K562 (cell line): ENCODE results near the gene HMGB3. TPM values are rescaled to one million over a fixed set of nuclear protein-coding genes. Genes with fewer than 3 reads are reported as not detected.

Experiments
- ATAC-seq: fragments of 200-7000 bp; cut with Tn5 transposase; 3 replicates; pipeline ENCODE4 v1.9.1; 2020; ENCODE audit warnings: moderate library complexity
- BruUV-seq: library from RNA; stranded (reverse); fragments of 400-500 nt; replicated peaks from 2 replicates; lab custom pipeline; 2021; lab: Mats Ljungman, UMichigan
- CTCF ChIA-PET: fragments of 300-600 bp; formaldehyde crosslinking; extraction: SDS; loops from one replicate; lab custom pipeline; 2021; ENCODE audit warnings: low intra/inter-chr PET ratio; lab: Yijun Ruan, JAX
- POLR2A ChIA-PET: fragments of 300-600, 350-650 bp; sonication (Branson Sonifier 250); formaldehyde crosslinking; extraction: SDS; loops from one replicate; lab custom pipeline; 2021; ENCODE audit warnings: antibody characterized with exemption, inconsistent platforms; lab: Yijun Ruan, JAX
- DNase-seq, 4 experiments: peaks; one replicate each; pipeline versions ENCODE4 v3.0.0 to v3.0.0-alpha.2; 2011 to 2018; ENCODE audit warnings: low spot score in 3 of 4, mixed read lengths in 3 of 4; ENCODE audit errors: extremely low read depth in 1 of 4
- FAIRE-seq: peaks from 2 replicates; lab custom pipeline; 2011; peaks lifted over from hg19 to GRCh38; lab: Jason Lieb, UNC
- H2AFZ ChIP-seq: 2 replicates; pipeline ENCODE4 v1.6.0; 2011; ENCODE audit warnings: low read depth, low read length, control low read depth, inconsistent platforms
- H3K27ac ChIP-seq: fragments of 200-600 bp; 3 replicates; pipeline ENCODE4 v1.8.0; 2011; ENCODE audit warnings: low read depth, mild to moderate bottlenecking, control low read depth, inconsistent platforms, low read length, moderate library complexity, mixed read lengths; ENCODE audit errors: extremely low read depth
- H3K27me3 ChIP-seq, 2 experiments: fragments of 300-600 bp in 1 of 2; 2 replicates in 1 of 2; 3 replicates in 1 of 2; pipeline versions ENCODE4 v1.6.0 to v1.8.0; 2011; ENCODE audit warnings: inconsistent platforms in 2 of 2, low read length in 2 of 2, mild to moderate bottlenecking in 1 of 2, mixed read lengths in 1 of 2, moderate library complexity in 1 of 2; ENCODE audit not compliant: control insufficient read depth in 2 of 2, insufficient read depth in 2 of 2
- H3K36me3 ChIP-seq: fragments of 300-600 bp; 3 replicates; pipeline ENCODE4 v1.8.0; 2011; ENCODE audit warnings: mild to moderate bottlenecking, low read length, inconsistent platforms; ENCODE audit not compliant: control insufficient read depth, insufficient read depth
- H3K4me1 ChIP-seq, 2 experiments: fragments of 200-600 bp in 1 of 2; replicated peaks in 1 of 2; 2 replicates in 1 of 2; 3 replicates in 1 of 2; pipeline versions ENCODE4 v1.5.1 to v1.8.0; 2011; ENCODE audit warnings: inconsistent platforms in 2 of 2, low read length in 2 of 2, mild to moderate bottlenecking in 1 of 2, mixed read lengths in 1 of 2, moderate library complexity in 1 of 2; ENCODE audit not compliant: control insufficient read depth in 2 of 2, insufficient read depth in 2 of 2
- H3K4me2 ChIP-seq: 2 replicates; pipeline ENCODE4 v1.6.1; 2011; ENCODE audit warnings: low read length, control low read depth, inconsistent platforms, mixed read lengths; ENCODE audit not compliant: insufficient read depth
- H3K4me3 ChIP-seq: fragments of 200-600 bp; sonication (generic), shearing (Covaris generic); 2 replicates; pipeline ENCODE4 v1.5.1; 2016; ENCODE audit warnings: control low read depth, inconsistent platforms
- H3K79me2 ChIP-seq: fragments of 200-600 bp; 3 replicates; pipeline ENCODE4 v1.8.0; 2011; ENCODE audit warnings: low read length, inconsistent platforms; ENCODE audit not compliant: control insufficient read depth, insufficient read depth
- H3K9ac ChIP-seq, 2 experiments: 2 replicates each; pipeline versions ENCODE4 v1.6.0 to v1.6.1; 2011; ENCODE audit warnings: low read depth in 2 of 2, low read length in 2 of 2, control low read depth in 1 of 2, inconsistent platforms in 1 of 2, mild to moderate bottlenecking in 1 of 2, mixed read lengths in 1 of 2; ENCODE audit not compliant: insufficient read depth in 1 of 2
- H3K9me1 ChIP-seq: one replicate; pipeline ENCODE4 v1.6.0; 2011; ENCODE audit warnings: inconsistent platforms, mild to moderate bottlenecking, low read length, moderate library complexity; ENCODE audit not compliant: control insufficient read depth, insufficient read depth
- H3K9me3 ChIP-seq: replicated peaks from 2 replicates; pipeline ENCODE4 v1.5.1; 2011; ENCODE audit warnings: low read depth, low read length, inconsistent platforms; ENCODE audit not compliant: control insufficient read depth, insufficient read depth
- H4K20me1 ChIP-seq: replicated peaks from 2 replicates; pipeline ENCODE4 v1.6.1; 2011; ENCODE audit warnings: low read length, inconsistent platforms, mixed read lengths; ENCODE audit not compliant: control insufficient read depth, insufficient read depth
- ESRRB ChIP-seq: fragments of 250-450 bp; sonication (Bioruptor Pico); IDR thresholded peaks from 2 replicates; pipeline ENCODE4 v1.5.0; 2020; ENCODE audit warnings: mild to moderate bottlenecking, moderate library complexity, borderline replicate concordance
- HNRNPL ChIP-seq: fragments of 200-400 bp; formaldehyde crosslinking; IDR thresholded peaks from 2 replicates; pipeline ENCODE4 v1.6.1; 2017; ENCODE audit warnings: low read depth, mild to moderate bottlenecking, low read length
- IRF1 ChIP-seq: sonication (generic); formaldehyde crosslinking; IDR thresholded peaks from 2 replicates; pipeline ENCODE4 v1.8.0; 2022; ENCODE audit warnings: missing genetic modification reagents, mild to moderate bottlenecking, borderline replicate concordance
- NCOA2 ChIP-seq, 2 experiments: fragments of 450-650 bp; IDR thresholded peaks; 2 replicates each; pipeline ENCODE4 v1.6.1; 2018; ENCODE audit warnings: mild to moderate bottlenecking in 2 of 2, moderate library complexity in 1 of 2; ENCODE audit not compliant: partially characterized antibody in 2 of 2
- NR4A1 ChIP-seq, 2 experiments: fragments of 250-450 bp in 1 of 2; fragments of 450-650 bp in 1 of 2; sonication (Bioruptor Pico) in 1 of 2; IDR thresholded peaks; 2 replicates each; pipeline versions ENCODE4 v1.4.0 to v1.6.1; 2016 to 2020; ENCODE audit warnings: mild to moderate bottlenecking in 2 of 2, missing compliant biosample characterization in 1 of 2, missing genetic modification characterization in 1 of 2, moderate library complexity in 1 of 2
- PHF21A ChIP-seq: fragments of 450-650 bp; IDR thresholded peaks from 2 replicates; pipeline ENCODE4 v1.6.1; 2017; ENCODE audit warnings: low read depth, borderline replicate concordance
- SAFB2 ChIP-seq: fragments of 200-400 bp; formaldehyde crosslinking; IDR thresholded peaks from 2 replicates; pipeline ENCODE4 v1.6.1; 2018; ENCODE audit warnings: borderline replicate concordance, low read length, low read depth, moderate library complexity; ENCODE audit not compliant: severe bottlenecking
- SIRT6 ChIP-seq: IDR thresholded peaks from one replicate; pipeline ENCODE4 v1.6.1; 2012; ENCODE audit warnings: low read depth, mild to moderate bottlenecking, control low read depth, inconsistent platforms, low read length, moderate library complexity
- SIX5 ChIP-seq, 2 experiments: IDR thresholded peaks; 2 replicates each; pipeline ENCODE4 v1.6.1; 2011; ENCODE audit warnings: low read length in 2 of 2, borderline replicate concordance in 1 of 2, low read depth in 1 of 2, mild to moderate bottlenecking in 1 of 2, moderate library complexity in 1 of 2; ENCODE audit not compliant: insufficient read depth in 1 of 2
- SMARCA4 ChIP-seq: fragments of 450-650 bp; IDR thresholded peaks from 2 replicates; pipeline ENCODE4 v1.6.1; 2016
- STAG1 ChIP-seq: sonication (generic); formaldehyde crosslinking; IDR thresholded peaks from 2 replicates; pipeline ENCODE4 v1.5.0; 2020; ENCODE audit warnings: missing genetic modification reagents, borderline replicate concordance
- TAL1 ChIP-seq: fragments of 450-650 bp; IDR thresholded peaks from 2 replicates; pipeline ENCODE4 v1.6.1; 2016; ENCODE audit warnings: mild to moderate bottlenecking
- XRCC3 ChIP-seq: fragments of 450-650 bp; IDR thresholded peaks from 2 replicates; pipeline ENCODE4 v1.6.1; 2017; ENCODE audit warnings: mild to moderate bottlenecking, moderate library complexity
- YY1 ChIP-seq, 3 experiments: IDR thresholded peaks; 2 replicates each; pipeline ENCODE4 v1.6.1; 2011; ENCODE audit warnings: low read length in 2 of 3, mild to moderate bottlenecking in 2 of 3, moderate library complexity in 2 of 3, borderline replicate concordance in 1 of 3, control low read depth in 1 of 3, low read depth in 1 of 3; ENCODE audit not compliant: insufficient read depth in 3 of 3, insufficient replicate concordance in 2 of 3, control insufficient read depth in 1 of 3, insufficient read length in 1 of 3; ENCODE audit errors: extremely low read depth in 1 of 3
- ZFP30 ChIP-seq: fragments of 250-450 bp; sonication (Bioruptor Pico); IDR thresholded peaks from 2 replicates; pipeline ENCODE4 v1.8.0; 2022; ENCODE audit warnings: moderate library complexity, mild to moderate bottlenecking, inconsistent platforms, borderline replicate concordance
- WGBS: fragments of 100-300 bp; shearing (Covaris generic); methylation state at CpG from one replicate; pipeline ENCODE4 v1.1.6; 2016; ENCODE audit warnings: low coverage, mixed read lengths; ENCODE audit not compliant: insufficient coverage; ENCODE audit errors: missing lambda C conversion rate; 5-methylcytosine and 5-hydroxymethylcytosine counted together
- in situ Hi-C: fragments of 300-500 bp; cut with MboI; formaldehyde crosslinking; loops from 4 replicates; pipeline ENCODE4 v1.15.0; 2018; ENCODE audit warnings: inconsistent platforms, mixed read lengths
- intact Hi-C: fragments of 100-400 bp; cut with micrococcal nuclease; formaldehyde crosslinking; loops from 2 replicates; pipeline ENCODE4 v1.14.2; 2022
- polyA plus RNA-seq, 8 experiments: library from polyadenylated mRNA; depleted of rRNA in 4 of 8; stranded (reverse) in 5 of 8; unstranded in 3 of 8; fragments of >200 nt; fragmentation: Nextera tagmentation in 2 of 8; fragmentation: Illumina TruSeq in 1 of 8; extraction: Ambion mirVana in 2 of 8; extraction: Trizol in 1 of 8; gene quantifications; 2 replicates each; pipeline versions ENCODE4 v1.2.1 to v1.2.3, GENCODE V29; 2011 to 2014; ENCODE audit warnings: inconsistent platforms in 1 of 8, missing spikeins in 1 of 8
- total RNA-seq, 7 experiments: library from RNA; depleted of rRNA in 6 of 7; stranded (reverse); fragments of >200 nt in 6 of 7; fragmentation: Illumina TruSeq in 2 of 7; extraction: Trizol in 2 of 7; gene quantifications; 2 replicates each; pipeline versions ENCODE4 v1.2.1 to v1.2.3, GENCODE V29; 2011 to 2021; ENCODE audit warnings: low replicate concordance in 1 of 7

HMGB3 gene
- total and polyA plus RNA-seq, 9 of the 15 experiments (the other 6 are each of a cell fraction or from before 2014, with no cell fraction given) = 36.7 to 168 (median 117) TPM

- intact Hi-C loops (no loop called here), in situ Hi-C loops (no loop called here)
- no peaks in the 10 kb centered on the region for H3K36me3 ChIP-seq
- no peaks in the 10 kb centered on the region for H3K79me2 ChIP-seq
- no peak for DNase-seq
- TF ChIP-seq PHF21A (no peak), ESRRB (CRISPR knock-in tag) (no peak), SIRT6 (no peak), HNRNPL (no peak), NR4A1 (CRISPR knock-in tag; IDR thresholded peaks at IDR 0.05) (no peak), NR4A1 (tag; IDR thresholded peaks at IDR 0.05) (no peak), SMARCA4 (no peak), STAG1 (CRISPR knock-in tag) (no peak), IRF1 (CRISPR knock-in tag) (no peak), YY1 (IDR thresholded peaks at IDR 0.05; ENCODE audit: borderline replicate concordance in 1 of 3, control insufficient read depth in 1 of 3, extremely low read depth in 1 of 3, insufficient read depth in 3 of 3, insufficient read length in 1 of 3, insufficient replicate concordance in 2 of 3, low read depth in 1 of 3, low read length in 2 of 3) (no peak), SAFB2 (no peak), TAL1 (no peak), ZFP30 (no peak), XRCC3 (no peak), SIX5 (IDR thresholded peaks at IDR 0.05; ENCODE audit: borderline replicate concordance in 1 of 2, insufficient read depth in 1 of 2, low read depth in 1 of 2, low read length in 2 of 2) (no peak), NCOA2 (IDR thresholded peaks at IDR 0.05; ENCODE audit: partially characterized antibody in 2 of 2) (no peak)
- no peaks in the 10 kb centered on the region for H3K9me3 ChIP-seq
- H3K4me3 ChIP-seq = no peak overlapping the region
- POLR2A ChIA-PET = no interaction called here
- no TSS peak for BruUV-seq
- no peak for FAIRE-seq
- CTCF ChIA-PET = no interaction called here
- H2AFZ ChIP-seq = no peak overlapping the region
- H4K20me1 ChIP-seq = no peaks in the 10 kb centered on the region
- no peak overlapping the region for H3K9ac ChIP-seq
- H3K27me3 ChIP-seq = peaks cover 0 to 2% of the 10 kb centered on the region in 2 experiments; a peak in 3 of 5 replicates
- H3K9me1 ChIP-seq = no peaks in the 10 kb centered on the region
- H3K4me2 ChIP-seq = no peak overlapping the region
- H3K27ac ChIP-seq = no peak overlapping the region
- peaks cover 4% of the 10 kb centered on the region in 2 experiments; a peak in 2 of 5 replicates for H3K4me1 ChIP-seq
- ATAC-seq = no peak
- 17% methylated on average over 1 of the region's 1 CpG for WGBS
Observed at GRCh38 chrX:150958177-150958576, 25.0 kb upstream of the HMGB3 start.
